Transverse colon (tissue), 4 donors: ENCODE results near the gene SLC25A19. TPM values are rescaled to one million over a fixed set of nuclear protein-coding genes. Genes with fewer than 3 reads are reported as not detected.
"Not testable (repeated sequence)": the region's sequence is repeated elsewhere in the genome, so short reads cannot be mapped to it uniquely, and the experiment has no call there.

Experiments used
- DNase-seq: peaks from one replicate; pipeline ENCODE4 v3.0.0-alpha.2; 2019
- H3K27ac ChIP-seq, 4 donors: fragments of 200-600 bp; sonication (generic); 2 replicates each; pipeline ENCODE4 v1.5.1; 2016 to 2018; ENCODE audit warnings: inconsistent platforms in 4 of 4
- H3K27me3 ChIP-seq: fragments of 200-600 bp; sonication (generic); 2 replicates; pipeline ENCODE4 v1.5.1; 2017; ENCODE audit warnings: inconsistent platforms
- H3K36me3 ChIP-seq, 4 donors: fragments of 200-600 bp; sonication (generic); 2 replicates each; pipeline ENCODE4 v1.5.1; 2017 to 2019; ENCODE audit warnings: inconsistent platforms in 4 of 4
- H3K4me1 ChIP-seq, 4 donors: fragments of 200-600 bp; sonication (generic); 2 replicates each; pipeline ENCODE4 v1.5.1; 2017 to 2020; ENCODE audit warnings: inconsistent platforms in 4 of 4
- H3K4me3 ChIP-seq, 4 donors: fragments of 200-600 bp; sonication (generic); 1 replicate in 1 of 4; 2 replicates in 3 of 4; pipeline versions ENCODE4 v1.5.1 to v1.6.1; 2017 to 2019; ENCODE audit warnings: inconsistent platforms in 4 of 4
- H3K9me3 ChIP-seq, 2 donors: fragments of 200-600 bp; sonication (generic); 2 replicates each; pipeline ENCODE4 v1.5.1; 2017 to 2019; ENCODE audit warnings: inconsistent platforms in 2 of 2
- CTCF ChIP-seq, 5 experiments: fragments of 200-600 bp in 3 of 5; fragments of 450-650 bp in 2 of 5; sonication (generic) in 3 of 5; IDR thresholded peaks; 1 replicate in 2 of 5; 2 replicates in 3 of 5; pipeline ENCODE4 v1.5.1; 2016 to 2017; ENCODE audit warnings: antibody characterized with exemption in 5 of 5, inconsistent platforms in 3 of 5, mild to moderate bottlenecking in 2 of 5, moderate library complexity in 1 of 5
- EP300 ChIP-seq: sonication (generic); formaldehyde crosslinking; IDR thresholded peaks from one replicate; pipeline ENCODE4 v1.6.1; 2017; ENCODE audit warnings: antibody characterized with exemption, low read depth
- POLR2A ChIP-seq: fragments of 450-650 bp; IDR thresholded peaks from one replicate; pipeline ENCODE4 v1.6.1; 2016; ENCODE audit warnings: antibody characterized with exemption, mild to moderate bottlenecking, moderate library complexity
- POLR2AphosphoS5 ChIP-seq, 3 donors: sonication (generic); formaldehyde crosslinking; IDR thresholded peaks; one replicate each; pipeline ENCODE4 v1.6.1; 2016; ENCODE audit warnings: antibody characterized with exemption in 3 of 3
- WGBS, 2 donors: methylation state at CpG; one replicate each; pipeline ENCODE4 v1.1.5; 2018; ENCODE audit warnings: low coverage in 1 of 2; 5-methylcytosine and 5-hydroxymethylcytosine counted together
- in situ Hi-C, 4 donors: fragments of 200-750 bp; cut with MboI; loops; one replicate each; pipeline versions ENCODE4 v1.15.0 to v1.15.1; 2017; ENCODE audit warnings: low sequenced_read_pairs in 3 of 4, low pct_ligation_motif_present in 1 of 4, low pct_unique_long_range_greater_than_20kb in 1 of 4
- intact Hi-C: fragments of 100-400 bp; cut with DNase I; formaldehyde crosslinking; loops from one replicate; pipeline ENCODE4 v1.15.1; 2023; ENCODE audit warnings: low total_unique reads
- total RNA-seq, 4 donors: library from RNA; depleted of rRNA; stranded (reverse); fragments of >200 nt; gene quantifications; one replicate each; pipeline ENCODE4 v1.1.0, GENCODE V29; 2016

SLC25A19 gene
- total RNA-seq, 4 donors from 2014 or later = 12.6 to 49.6 (median 20.7) TPM

DNA sequence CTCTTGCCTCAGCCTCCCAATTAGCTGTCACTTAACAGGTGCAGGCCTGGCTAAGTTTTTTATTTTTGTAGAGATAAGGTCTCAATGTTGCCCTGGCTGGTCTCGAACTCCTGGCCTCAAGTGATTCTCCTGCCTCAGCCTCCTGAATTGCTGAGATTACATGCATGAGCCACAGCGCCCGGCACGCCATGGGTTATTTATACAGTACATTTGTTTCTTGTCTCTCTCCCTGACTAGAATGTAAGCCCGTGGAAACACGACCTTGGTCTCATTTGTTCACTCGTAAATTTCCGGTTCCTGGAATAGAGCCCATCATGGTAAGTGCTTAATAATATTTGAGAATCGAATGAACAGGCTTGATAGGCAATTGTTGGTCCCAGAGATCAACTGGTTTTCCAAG is 2.0 kb downstream of the SLC25A19 start:
- H3K27ac ChIP-seq = no peak overlapping the region
- TF ChIP-seq EP300 (no peak), CTCF (IDR thresholded peaks at IDR 0.05) (no peak), POLR2A (no peak), POLR2AphosphoS5 (IDR thresholded peaks at IDR 0.05) (no peak)
- WGBS, 2 donors = 75 to 77% methylated on average over 9 of the region's 9 CpGs
- in situ Hi-C loops = no loop called here
- intact Hi-C loops = no loop called here
- no peaks in the 10 kb centered on the region for H3K9me3 ChIP-seq
- H3K4me1 ChIP-seq = peaks cover 4 to 15% (median 9%) of the 10 kb centered on the region in 4 donors
- H3K27me3 ChIP-seq = no peaks in the 10 kb centered on the region
- DNase-seq = no peak
- peaks cover 0 to under 1% (median 0%) of the 10 kb centered on the region in 4 donors for H3K36me3 ChIP-seq
- H3K4me3 ChIP-seq = no peak overlapping the region

GRCh38 chr17:75285123-75285522 is 4.1 kb downstream of the SLC25A19 start:
- Histone ChIP-seq H3K4me1 (peaks cover 4 to 10% (median 9%) of the 10 kb centered on the region in 4 donors), H3K4me3 (no peak overlapping the region), H3K27me3 (no peaks in the 10 kb centered on the region), H3K36me3 (peaks cover 0 to 10% (median 4%) of the 10 kb centered on the region in 4 donors), H3K9me3 (no peaks in the 10 kb centered on the region), H3K27ac (no peak overlapping the region)
- TF ChIP-seq CTCF (IDR thresholded peaks at IDR 0.05) = no peak
- no peak for TF ChIP-seq POLR2AphosphoS5 (IDR thresholded peaks at IDR 0.05)
- TF ChIP-seq EP300 = no peak
- TF ChIP-seq POLR2A = no peak
- intact Hi-C loops = no loop called here
- in situ Hi-C loops = no loop called here
- no peak for DNase-seq
- 85% methylated on average over 6 of the region's 6 CpGs; no CpG with 5 or more reads in 1 of the 2 donors for WGBS, 2 donors

GRCh38 chr17:75280189-75280588 is 9.0 kb downstream of the SLC25A19 start:
- H3K27ac ChIP-seq, intact Hi-C loops, H3K4me1 ChIP-seq, H3K36me3 ChIP-seq, in situ Hi-C loops, H3K27me3 ChIP-seq, DNase-seq, H3K9me3 ChIP-seq, H3K4me3 ChIP-seq: not testable (repeated sequence)
- 91% methylated on average over 4 of the region's 4 CpGs; no CpG with 5 or more reads in 1 of the 2 donors for WGBS, 2 donors

GRCh38 chr17:75277664-75278071 is 11.6 kb downstream of the SLC25A19 start:
- intact Hi-C loops = no loop called here
- WGBS, 2 donors = 82% methylated on average over 6 of the region's 6 CpGs; no CpG with 5 or more reads in 1 of the 2 donors
- H3K27me3 ChIP-seq = no peaks in the 10 kb centered on the region
- no peak for DNase-seq
- TF ChIP-seq CTCF (IDR thresholded peaks at IDR 0.05) (no peak), POLR2AphosphoS5 (IDR thresholded peaks at IDR 0.05) (no peak), EP300 (no peak), POLR2A (no peak)
- H3K36me3 ChIP-seq = peaks cover 0 to 10% (median 4%) of the 10 kb centered on the region in 4 donors
- no peak overlapping the region for H3K4me3 ChIP-seq
- no peak overlapping the region for H3K27ac ChIP-seq
- in situ Hi-C loops = no loop called here
- peaks cover 0 to 3% (median under 1%) of the 10 kb centered on the region in 4 donors for H3K4me1 ChIP-seq
- H3K9me3 ChIP-seq = no peaks in the 10 kb centered on the region
